H1 (cell line): ENCODE measurements around the gene NCOA6. TPM values are rescaled to one million over a fixed set of nuclear protein-coding genes. Genes with fewer than 3 reads are reported as not detected.

Experiments used
- CTBP2 ChIP-seq: IDR thresholded peaks from 2 replicates; pipeline ENCODE4 v1.7.0; 2011; ENCODE audit warnings: borderline replicate concordance, mild to moderate bottlenecking, moderate library complexity, mixed read lengths, low read length; ENCODE audit not compliant: insufficient read depth, insufficient read length
- polyA plus RNA-seq, 7 experiments: library from polyadenylated mRNA; depleted of rRNA in 3 of 7; stranded (reverse) in 5 of 7; unstranded in 2 of 7; fragments of >200 nt in 5 of 7; fragments of 200-250 nt in 2 of 7; gene quantifications; 1 replicate in 5 of 7; 2 replicates in 1 of 7; 4 replicates in 1 of 7; pipeline versions ENCODE4 v1.2.1 to v1.2.3, GENCODE V29; 2011 to 2013; ENCODE audit warnings: missing spikeins in 2 of 7, mixed read lengths in 2 of 7
- total RNA-seq: library from RNA; stranded (reverse); fragmentation: NEBNext Ultra II Directional; extraction: Animal tissue kit (Norgen Biotek cat#: 25700); gene quantifications from 2 replicates; pipeline ENCODE4 v1.2.1, GENCODE V29; 2021
- TF ChIP-seq, protein P1 (sequence below): IDR thresholded peaks from 2 replicates; pipeline ENCODE4 v1.6.1; 2011; ENCODE audit warnings: low read depth, mild to moderate bottlenecking, low read length; ENCODE audit not compliant: insufficient read depth

The NCOA6 gene
- total and polyA plus RNA-seq, 2 of the 8 experiments (the other 6 are each of a cell fraction or from before 2014, with no cell fraction given), result 9.0 to 9.5 TPM

DNA sequence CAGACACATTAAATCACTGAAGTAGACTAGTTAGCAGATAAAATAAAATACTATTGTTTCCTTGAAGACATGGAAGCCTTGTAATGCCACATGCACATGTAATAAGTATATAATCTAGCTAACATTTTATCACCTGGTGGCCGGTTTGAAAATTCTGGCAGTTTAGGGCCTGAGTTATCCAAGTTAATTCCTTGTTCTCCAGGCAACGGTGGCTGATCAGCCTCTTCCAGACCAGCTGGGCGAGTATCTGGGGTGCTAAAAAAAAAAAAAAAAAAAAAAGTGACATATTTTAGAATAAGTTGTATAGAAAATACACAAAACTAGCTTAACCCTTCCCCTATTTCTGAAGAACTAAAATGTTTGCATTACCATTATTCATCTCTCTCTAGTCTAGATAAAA is 78.8 kb downstream of the NCOA6 start (continued):
- TF ChIP-seq CTBP2, result no peak
- TF ChIP-seq, protein P1, sequence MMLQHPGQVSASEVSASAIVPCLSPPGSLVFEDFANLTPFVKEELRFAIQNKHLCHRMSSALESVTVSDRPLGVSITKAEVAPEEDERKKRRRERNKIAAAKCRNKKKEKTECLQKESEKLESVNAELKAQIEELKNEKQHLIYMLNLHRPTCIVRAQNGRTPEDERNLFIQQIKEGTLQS, result no peak
